ENCODE measurements around the gene SREK1IP1. TPM values are rescaled to one million over a fixed set of nuclear protein-coding genes. Genes with fewer than 3 reads are reported as not detected.

The SREK1IP1 gene
- total RNA-seq, 1 experiment from 2014 or later = 40.1 TPM

- no peak overlapping the region for H3K4me3 Mint-ChIP-seq (ENCODE audit: unreplicated experiment)
- no peak for DNase-seq (ENCODE audit: unreplicated experiment)
- H3K27me3 Mint-ChIP-seq (ENCODE audit: insufficient read depth, unreplicated experiment) = no peaks in the 10 kb centered on the region
- POLR2A ChIA-PET = interaction anchor here (3.1 kb wide), 1 partner anchor 15 kb away, joined by 14 read pairs; the partner anchor contains the start of genes CWC27 and SREK1IP1
- intact Hi-C loops (cut with micrococcal nuclease) = no loop called here
- TF ChIP-seq CTCF (IDR thresholded peaks at IDR 0.05; ENCODE audit: unreplicated experiment) = no peak
- CTCF ChIA-PET = interaction anchor here (0.6 to 0.9 kb wide), 2 partner anchors 14 to 720 kb away, joined by 3 to 5 read pairs; partner anchors contain the start of gene SREK1IP1
- BruUV-seq (replicated peaks) = no TSS peak
- H3K4me1 Mint-ChIP-seq (ENCODE audit: insufficient read depth, unreplicated experiment) = peaks cover 6% of the 10 kb centered on the region
- H3K9me3 Mint-ChIP-seq (ENCODE audit: unreplicated experiment) = no peaks in the 10 kb centered on the region
- H3K27ac Mint-ChIP-seq (ENCODE audit: low read depth, unreplicated experiment) = no peak overlapping the region
- H3K36me3 Mint-ChIP-seq (ENCODE audit: insufficient read depth, unreplicated experiment) = peaks cover 25% of the 10 kb centered on the region
Measured at GRCh38 chr5:64754066-64754465, 14.4 kb downstream of the SREK1IP1 start.

GRCh38 chr5:64749385-64749784 is 19.1 kb downstream of the SREK1IP1 start:
- POLR2A ChIA-PET = interaction anchor here (1.4 kb wide), 1 partner anchor 19 kb away, joined by 4 read pairs; the partner anchor contains the start of genes CWC27 and SREK1IP1
- intact Hi-C loops (cut with micrococcal nuclease) = no loop called here
- TF ChIP-seq CTCF (IDR thresholded peaks at IDR 0.05; ENCODE audit: unreplicated experiment) = no peak
- no peak overlapping the region for H3K4me3 Mint-ChIP-seq (ENCODE audit: unreplicated experiment)
- DNase-seq (ENCODE audit: unreplicated experiment) = no peak
- BruUV-seq (replicated peaks) = no TSS peak
- H3K27me3 Mint-ChIP-seq (ENCODE audit: insufficient read depth, unreplicated experiment) = no peaks in the 10 kb centered on the region
- H3K4me1 Mint-ChIP-seq (ENCODE audit: insufficient read depth, unreplicated experiment) = peaks cover 6% of the 10 kb centered on the region
- H3K36me3 Mint-ChIP-seq (ENCODE audit: insufficient read depth, unreplicated experiment) = peaks cover 25% of the 10 kb centered on the region
- no peaks in the 10 kb centered on the region for H3K9me3 Mint-ChIP-seq (ENCODE audit: unreplicated experiment)
- no peak overlapping the region for H3K27ac Mint-ChIP-seq (ENCODE audit: low read depth, unreplicated experiment)
- CTCF ChIA-PET = interaction anchor here (0.6 kb wide), 3 partner anchors 10 to 527 kb away, joined by 3 to 5 read pairs (median 3); no protein-coding TSS in a partner anchor

GRCh38 chr5:64746446-64746845 is 22.0 kb downstream of the SREK1IP1 start:
- Mint-ChIP-seq H3K27me3 (ENCODE audit: insufficient read depth, unreplicated experiment) (no peaks in the 10 kb centered on the region), H3K9me3 (ENCODE audit: unreplicated experiment) (no peaks in the 10 kb centered on the region), H3K4me1 (ENCODE audit: insufficient read depth, unreplicated experiment) (peaks cover 6% of the 10 kb centered on the region), H3K36me3 (ENCODE audit: insufficient read depth, unreplicated experiment) (peaks cover 13% of the 10 kb centered on the region), H3K4me3 (ENCODE audit: unreplicated experiment) (no peak overlapping the region), H3K27ac (ENCODE audit: low read depth, unreplicated experiment) (no peak overlapping the region)
- TF ChIP-seq CTCF (IDR thresholded peaks at IDR 0.05; ENCODE audit: unreplicated experiment) = no peak
- BruUV-seq (replicated peaks) = no TSS peak
- POLR2A ChIA-PET = interaction anchor here (0.6 to 1.3 kb wide), 2 partner anchors 21 to 887 kb away, joined by 3 to 6 read pairs; partner anchors contain the start of genes CWC27 and SREK1IP1
- intact Hi-C loops (cut with micrococcal nuclease) = no loop called here
- CTCF ChIA-PET = interaction anchor here (0.7 to 2.6 kb wide), 3 partner anchors 36 to 1148 kb away, joined by 4 to 5 read pairs (median 5); no protein-coding TSS in a partner anchor
- no peak for DNase-seq (ENCODE audit: unreplicated experiment)

DNA sequence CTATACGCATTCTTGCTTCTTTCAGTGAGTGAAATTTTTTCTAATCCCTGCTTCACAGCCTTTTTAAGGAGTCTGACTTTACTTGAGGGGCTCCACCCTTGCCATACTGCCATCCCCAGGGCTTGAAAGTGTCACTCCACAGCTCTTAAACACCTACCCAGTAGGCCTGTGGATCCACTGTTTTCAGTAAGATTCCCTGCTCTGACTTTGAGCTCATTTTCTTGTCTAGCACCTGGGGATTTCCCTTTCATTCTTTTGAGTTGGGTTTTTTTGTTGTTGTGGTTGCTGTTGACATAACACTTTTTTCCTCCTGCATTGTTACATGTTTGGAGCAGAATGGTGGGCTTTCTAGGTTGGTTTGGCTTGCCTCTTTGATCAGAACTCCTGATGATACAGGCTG is 23.6 kb downstream of the SREK1IP1 start:
- Mint-ChIP-seq H3K27me3 (ENCODE audit: insufficient read depth, unreplicated experiment) (no peaks in the 10 kb centered on the region), H3K36me3 (ENCODE audit: insufficient read depth, unreplicated experiment) (peaks cover 15% of the 10 kb centered on the region), H3K4me1 (ENCODE audit: insufficient read depth, unreplicated experiment) (no peaks in the 10 kb centered on the region), H3K9me3 (ENCODE audit: unreplicated experiment) (no peaks in the 10 kb centered on the region), H3K27ac (ENCODE audit: low read depth, unreplicated experiment) (peak overlapping the region; percentile 66), H3K4me3 (ENCODE audit: unreplicated experiment) (no peak overlapping the region)
- TF ChIP-seq CTCF (IDR thresholded peaks at IDR 0.05; ENCODE audit: unreplicated experiment) = no peak
- CTCF ChIA-PET = interaction anchor here (0.6 to 2.6 kb wide), 3 partner anchors 110 to 537 kb away, joined by 3 to 5 read pairs (median 4); no protein-coding TSS in a partner anchor
- POLR2A ChIA-PET = interaction anchor here (0.6 to 0.8 kb wide), 2 partner anchors 17 to 791 kb away, joined by 3 to 4 read pairs; no protein-coding TSS in a partner anchor
- BruUV-seq (replicated peaks) = no TSS peak
- intact Hi-C loops (cut with micrococcal nuclease) = no loop called here
- no peak for DNase-seq (ENCODE audit: unreplicated experiment)

Data from MCF 10A (cell line).